Mesothelial cell of epicardium (in vitro differentiated cells): ENCODE results near the gene NUDCD3. TPM values are rescaled to one million over a fixed set of nuclear protein-coding genes. Genes with fewer than 3 reads are reported as not detected.

ENCODE experiments used
- DNase-seq, 2 experiments: peaks; one replicate each; pipeline ENCODE4 v3.0.0; 2021; ENCODE audit warnings: low spot score in 2 of 2; ENCODE audit not compliant: unreplicated experiment in 2 of 2
- H3K27ac Mint-ChIP-seq: 2 replicates; pipeline ENCODE4 v1.8.0; 2021; ENCODE audit warnings: mixed read lengths
- H3K27me3 Mint-ChIP-seq: 2 replicates; pipeline ENCODE4 v1.8.0; 2021; ENCODE audit warnings: low read depth, mixed read lengths
- H3K36me3 Mint-ChIP-seq: 2 replicates; pipeline ENCODE4 v1.8.0; 2021; ENCODE audit warnings: mixed read lengths
- H3K4me1 Mint-ChIP-seq: 2 replicates; pipeline ENCODE4 v1.8.0; 2021; ENCODE audit warnings: mixed read lengths
- H3K4me3 Mint-ChIP-seq: 2 replicates; pipeline ENCODE4 v1.8.0; 2021; ENCODE audit warnings: mild to moderate bottlenecking, moderate library complexity, mixed read lengths
- H3K9me3 Mint-ChIP-seq: 2 replicates; pipeline ENCODE4 v1.8.0; 2021; ENCODE audit warnings: mixed read lengths
- CTCF ChIP-seq: fragments of 200-600 bp; sonication (generic); IDR thresholded peaks from one replicate; pipeline ENCODE4 v1.5.0; 2021; ENCODE audit warnings: antibody characterized with exemption; ENCODE audit not compliant: unreplicated experiment
- total RNA-seq: library from RNA; stranded (reverse); gene quantifications from 3 replicates; pipeline ENCODE4 v1.2.1, GENCODE V29; 2021

The NUDCD3 gene
- total RNA-seq, 1 donor from 2014 or later, result 104 TPM

- TF ChIP-seq CTCF, result no peak
- H3K4me1 Mint-ChIP-seq, result peaks cover 9% of the 10 kb centered on the region
- no peak overlapping the region for H3K4me3 Mint-ChIP-seq
- peaks cover 32% of the 10 kb centered on the region for H3K36me3 Mint-ChIP-seq
- H3K27ac Mint-ChIP-seq, result no peak overlapping the region
- no peak for DNase-seq
- peaks cover 19% of the 10 kb centered on the region for H3K9me3 Mint-ChIP-seq
- H3K27me3 Mint-ChIP-seq, result no peaks in the 10 kb centered on the region
Observed at GRCh38 chr7:44411306-44411705, 79.2 kb downstream of the NUDCD3 start.

GRCh38 chr7:44408596-44408995 lies 81.9 kb downstream of the NUDCD3 start:
- Mint-ChIP-seq H3K36me3 (peaks cover 32% of the 10 kb centered on the region), H3K4me1 (peaks cover 9% of the 10 kb centered on the region), H3K4me3 (no peak overlapping the region), H3K27ac (peak overlapping the region; percentile 79), H3K27me3 (no peaks in the 10 kb centered on the region), H3K9me3 (peaks cover 19% of the 10 kb centered on the region)
- TF ChIP-seq CTCF, result no peak
- no peak for DNase-seq

- H3K4me1 Mint-ChIP-seq, result peaks cover 4% of the 10 kb centered on the region
- no peak overlapping the region for H3K4me3 Mint-ChIP-seq
- TF ChIP-seq CTCF, result no peak
- H3K27me3 Mint-ChIP-seq, result no peaks in the 10 kb centered on the region
- no peak for DNase-seq
- H3K9me3 Mint-ChIP-seq, result no peaks in the 10 kb centered on the region
- H3K36me3 Mint-ChIP-seq, result peaks cover 5% of the 10 kb centered on the region
- H3K27ac Mint-ChIP-seq, result no peak overlapping the region
Observed at GRCh38 chr7:44403775-44404174, 86.7 kb downstream of the NUDCD3 start.

- Mint-ChIP-seq H3K27ac (no peak overlapping the region), H3K9me3 (no peaks in the 10 kb centered on the region), H3K4me3 (no peak overlapping the region), H3K36me3 (peaks cover 11% of the 10 kb centered on the region), H3K27me3 (no peaks in the 10 kb centered on the region), H3K4me1 (no peaks in the 10 kb centered on the region)
- DNase-seq, result no peak
- no peak for TF ChIP-seq CTCF
Observed at GRCh38 chr7:44403176-44403759, 87.2 kb downstream of the NUDCD3 start.

GRCh38 chr7:44402401-44403060 lies 87.9 kb downstream of the NUDCD3 start:
- no peak for DNase-seq
- H3K4me1 Mint-ChIP-seq, result no peaks in the 10 kb centered on the region
- no peak overlapping the region for H3K27ac Mint-ChIP-seq
- no peaks in the 10 kb centered on the region for H3K27me3 Mint-ChIP-seq
- no peaks in the 10 kb centered on the region for H3K9me3 Mint-ChIP-seq
- no peak overlapping the region for H3K4me3 Mint-ChIP-seq
- no peak for TF ChIP-seq CTCF
- peaks cover 12% of the 10 kb centered on the region for H3K36me3 Mint-ChIP-seq
